Measurements from ENCODE around the gene SLC37A2.

SLC37A2 gene

DNA sequence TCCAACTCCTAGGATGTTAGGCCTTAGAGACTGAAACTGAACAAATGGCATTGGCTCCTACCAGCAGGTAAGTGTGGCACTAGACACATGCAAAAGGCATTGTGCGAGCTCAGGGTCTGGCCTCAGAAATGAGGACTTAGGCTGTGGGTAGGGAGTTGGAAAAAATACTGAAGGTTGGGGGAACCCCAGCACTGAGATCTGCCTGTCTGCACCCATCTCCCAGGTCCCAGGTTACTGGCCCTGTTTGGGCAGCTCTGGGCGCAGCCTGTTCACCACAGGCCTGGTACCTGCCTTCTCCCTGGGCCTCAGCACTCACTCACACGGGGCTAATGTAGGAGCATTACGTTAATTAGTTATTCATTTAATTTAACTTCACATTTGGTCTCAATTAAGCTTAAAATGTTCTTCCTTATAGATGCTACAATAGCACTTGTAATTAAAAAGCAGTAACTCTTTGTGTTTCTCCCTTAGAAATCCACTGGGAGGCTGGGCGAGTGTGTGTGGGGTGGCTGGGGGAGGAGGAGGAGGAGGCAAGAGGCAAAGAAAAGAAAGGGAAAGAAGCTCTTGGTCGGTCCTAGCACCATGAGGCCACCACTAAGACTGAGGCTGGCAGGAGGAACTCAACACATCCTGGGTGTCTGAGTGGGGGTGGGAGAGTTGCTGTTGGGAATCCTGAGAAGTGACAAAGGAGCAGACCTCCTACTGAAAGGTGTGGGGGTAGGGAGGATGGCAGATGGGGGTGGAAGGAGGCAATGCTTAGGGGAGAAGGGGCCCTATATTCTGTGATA lies 29.0 kb downstream of the SLC37A2 start:
- DNase-seq (ENCODE audit: low spot score) = no peak
- H3K27ac ChIP-seq (ENCODE audit: poor library complexity, severe bottlenecking) = peak overlapping the region; percentile 39

DNA sequence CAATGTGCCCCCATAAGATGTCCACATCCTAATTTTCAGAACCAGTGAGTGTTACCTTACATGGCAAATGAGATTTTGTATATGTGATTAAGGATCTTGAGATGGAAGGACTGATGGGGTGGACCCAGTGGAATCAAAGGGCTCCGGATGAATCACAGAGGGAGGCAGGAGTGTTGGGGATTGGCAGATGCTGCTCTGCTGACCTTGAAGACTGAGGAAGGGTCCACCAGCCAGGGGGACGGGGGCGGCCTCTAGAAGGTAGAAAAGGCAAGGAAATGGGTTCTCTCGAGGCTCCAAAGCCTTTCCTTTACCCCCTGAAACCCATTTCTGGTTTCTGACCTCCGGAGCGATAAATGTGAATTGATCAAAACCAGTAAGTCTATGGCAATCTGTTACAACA lies 29.6 kb downstream of the SLC37A2 start:
- TF ChIP-seq, protein P1, sequence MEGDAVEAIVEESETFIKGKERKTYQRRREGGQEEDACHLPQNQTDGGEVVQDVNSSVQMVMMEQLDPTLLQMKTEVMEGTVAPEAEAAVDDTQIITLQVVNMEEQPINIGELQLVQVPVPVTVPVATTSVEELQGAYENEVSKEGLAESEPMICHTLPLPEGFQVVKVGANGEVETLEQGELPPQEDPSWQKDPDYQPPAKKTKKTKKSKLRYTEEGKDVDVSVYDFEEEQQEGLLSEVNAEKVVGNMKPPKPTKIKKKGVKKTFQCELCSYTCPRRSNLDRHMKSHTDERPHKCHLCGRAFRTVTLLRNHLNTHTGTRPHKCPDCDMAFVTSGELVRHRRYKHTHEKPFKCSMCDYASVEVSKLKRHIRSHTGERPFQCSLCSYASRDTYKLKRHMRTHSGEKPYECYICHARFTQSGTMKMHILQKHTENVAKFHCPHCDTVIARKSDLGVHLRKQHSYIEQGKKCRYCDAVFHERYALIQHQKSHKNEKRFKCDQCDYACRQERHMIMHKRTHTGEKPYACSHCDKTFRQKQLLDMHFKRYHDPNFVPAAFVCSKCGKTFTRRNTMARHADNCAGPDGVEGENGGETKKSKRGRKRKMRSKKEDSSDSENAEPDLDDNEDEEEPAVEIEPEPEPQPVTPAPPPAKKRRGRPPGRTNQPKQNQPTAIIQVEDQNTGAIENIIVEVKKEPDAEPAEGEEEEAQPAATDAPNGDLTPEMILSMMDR (IDR thresholded peaks at IDR 0.05; ENCODE audit: poor library complexity, severe bottlenecking) = no peak
- no peak for ATAC-seq (ENCODE audit: low read depth)
- Histone ChIP-seq H3K4me3 (ENCODE audit: severe bottlenecking) (no peak overlapping the region), H3K9me3 (ENCODE audit: severe bottlenecking) (no peaks in the 10 kb centered on the region), H3K36me3 (ENCODE audit: low read depth) (peaks cover 22% of the 10 kb centered on the region), H3K4me1 (ENCODE audit: insufficient read depth, poor library complexity, severe bottlenecking) (peaks cover 8% of the 10 kb centered on the region), H3K27ac (ENCODE audit: poor library complexity, severe bottlenecking) (no peak overlapping the region), H3K27me3 (ENCODE audit: insufficient read depth, poor library complexity, severe bottlenecking) (no peaks in the 10 kb centered on the region)
- no peak for DNase-seq (ENCODE audit: low spot score)

More for the DNA sequence above, 29.0 kb downstream of the SLC37A2 start:
- TF ChIP-seq, protein P1 (IDR thresholded peaks at IDR 0.05; ENCODE audit: poor library complexity, severe bottlenecking) = no peak
- Histone ChIP-seq H3K4me1 (ENCODE audit: insufficient read depth, poor library complexity, severe bottlenecking) (peaks cover 8% of the 10 kb centered on the region), H3K9me3 (ENCODE audit: severe bottlenecking) (no peaks in the 10 kb centered on the region), H3K27me3 (ENCODE audit: insufficient read depth, poor library complexity, severe bottlenecking) (no peaks in the 10 kb centered on the region), H3K4me3 (ENCODE audit: severe bottlenecking) (no peak overlapping the region), H3K36me3 (ENCODE audit: low read depth) (peaks cover 18% of the 10 kb centered on the region)
- peak; percentile 5; the same call in 1 of the 3 replicates for ATAC-seq (ENCODE audit: low read depth)

DNA sequence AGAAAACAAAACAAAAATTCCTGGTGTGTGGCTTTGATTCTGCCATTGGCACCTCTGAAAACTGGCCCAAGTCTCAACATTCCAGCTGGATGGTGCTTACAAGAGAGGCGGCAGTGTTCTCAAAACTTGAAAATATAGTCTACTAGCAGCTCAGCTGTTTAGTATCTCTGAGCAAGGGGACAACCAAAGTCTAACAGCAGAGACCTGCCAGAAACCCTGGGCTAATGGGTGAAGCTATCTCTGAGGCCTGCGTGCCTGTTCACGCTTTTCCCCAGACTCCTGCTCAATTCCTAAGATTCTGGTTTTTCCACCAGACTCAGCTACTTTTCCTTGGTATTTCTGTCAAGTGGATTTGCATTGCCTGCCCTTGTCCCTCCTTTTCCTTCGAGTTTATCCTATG lies 30.4 kb downstream of the SLC37A2 start:
- H3K36me3 ChIP-seq (ENCODE audit: low read depth) = peaks cover 20% of the 10 kb centered on the region
- ATAC-seq (ENCODE audit: low read depth) = no peak
- TF ChIP-seq, protein P1 (IDR thresholded peaks at IDR 0.05; ENCODE audit: poor library complexity, severe bottlenecking) = no peak
- no peak overlapping the region for H3K27ac ChIP-seq (ENCODE audit: poor library complexity, severe bottlenecking)
- no peak for DNase-seq (ENCODE audit: low spot score)
- peaks cover 8% of the 10 kb centered on the region for H3K4me1 ChIP-seq (ENCODE audit: insufficient read depth, poor library complexity, severe bottlenecking)
- no peaks in the 10 kb centered on the region for H3K27me3 ChIP-seq (ENCODE audit: insufficient read depth, poor library complexity, severe bottlenecking)
- no peaks in the 10 kb centered on the region for H3K9me3 ChIP-seq (ENCODE audit: severe bottlenecking)
- H3K4me3 ChIP-seq (ENCODE audit: severe bottlenecking) = no peak overlapping the region

GRCh38 chr11:125094731-125095130 lies 31.6 kb downstream of the SLC37A2 start:
- H3K4me1 ChIP-seq (ENCODE audit: insufficient read depth, poor library complexity, severe bottlenecking) = peaks cover 8% of the 10 kb centered on the region
- H3K27ac ChIP-seq (ENCODE audit: poor library complexity, severe bottlenecking) = no peak overlapping the region
- H3K27me3 ChIP-seq (ENCODE audit: insufficient read depth, poor library complexity, severe bottlenecking) = no peaks in the 10 kb centered on the region
- ATAC-seq (ENCODE audit: low read depth) = no peak
- H3K36me3 ChIP-seq (ENCODE audit: low read depth) = peaks cover 19% of the 10 kb centered on the region
- H3K4me3 ChIP-seq (ENCODE audit: severe bottlenecking) = no peak overlapping the region
- H3K9me3 ChIP-seq (ENCODE audit: severe bottlenecking) = no peaks in the 10 kb centered on the region
- TF ChIP-seq, protein P1 (IDR thresholded peaks at IDR 0.05; ENCODE audit: poor library complexity, severe bottlenecking) = no peak
- DNase-seq (ENCODE audit: low spot score) = no peak

GRCh38 chr11:125100136-125100535 lies 37.0 kb downstream of the SLC37A2 start:
- no peak for ATAC-seq (ENCODE audit: low read depth)
- Histone ChIP-seq H3K9me3 (ENCODE audit: severe bottlenecking) (no peaks in the 10 kb centered on the region), H3K4me3 (ENCODE audit: severe bottlenecking) (no peak overlapping the region), H3K36me3 (ENCODE audit: low read depth) (peaks cover 29% of the 10 kb centered on the region), H3K27me3 (ENCODE audit: insufficient read depth, poor library complexity, severe bottlenecking) (no peaks in the 10 kb centered on the region), H3K27ac (ENCODE audit: poor library complexity, severe bottlenecking) (no peak overlapping the region), H3K4me1 (ENCODE audit: insufficient read depth, poor library complexity, severe bottlenecking) (no peaks in the 10 kb centered on the region)
- TF ChIP-seq, protein P1 (IDR thresholded peaks at IDR 0.05; ENCODE audit: poor library complexity, severe bottlenecking) = no peak
- no peak for DNase-seq (ENCODE audit: low spot score)

Measured in RWPE2 (cell line).